GM21367 (cell line): ENCODE data around the gene PRKG1.
A peak's percentile ranks its signal among the peaks of the same experiment; 100 is the strongest.

Experiments used
- ATAC-seq: cut with Tn5 transposase; IDR thresholded peaks from one replicate; pipeline ENCODE4 v1.9.1; 2021; ENCODE audit not compliant: unreplicated experiment

PRKG1 gene

DNA sequence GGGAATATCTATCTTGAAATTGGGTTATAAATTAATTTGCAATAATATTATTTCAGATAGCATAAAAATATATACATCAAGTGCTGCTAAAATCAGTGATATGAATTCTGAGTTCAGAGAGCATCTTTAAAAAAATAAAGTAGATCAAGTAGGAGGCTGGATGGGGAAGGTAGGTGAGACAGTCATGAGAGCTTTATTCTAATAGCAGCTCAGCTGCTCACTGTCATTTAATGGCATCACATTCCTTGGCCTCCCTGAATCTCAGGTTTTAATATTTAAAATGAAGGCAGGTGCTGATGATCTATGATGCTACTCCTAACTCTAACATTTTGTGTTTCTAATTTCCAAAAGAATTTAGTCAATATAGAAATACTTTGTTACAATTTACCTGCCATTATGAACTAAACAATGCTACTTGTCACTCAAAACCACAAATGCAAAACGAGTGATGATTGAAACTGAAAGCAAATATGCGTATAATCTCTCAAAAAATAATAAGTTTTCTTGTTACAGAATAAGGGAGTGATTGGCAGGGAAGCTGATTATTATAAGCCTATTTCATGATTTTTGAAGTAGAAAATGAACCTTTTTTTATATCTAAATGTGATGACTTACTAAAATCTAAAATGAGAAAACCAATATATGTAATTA lies 772.7 kb downstream of the PRKG1 start:
- peak; percentile 52 for ATAC-seq

DNA sequence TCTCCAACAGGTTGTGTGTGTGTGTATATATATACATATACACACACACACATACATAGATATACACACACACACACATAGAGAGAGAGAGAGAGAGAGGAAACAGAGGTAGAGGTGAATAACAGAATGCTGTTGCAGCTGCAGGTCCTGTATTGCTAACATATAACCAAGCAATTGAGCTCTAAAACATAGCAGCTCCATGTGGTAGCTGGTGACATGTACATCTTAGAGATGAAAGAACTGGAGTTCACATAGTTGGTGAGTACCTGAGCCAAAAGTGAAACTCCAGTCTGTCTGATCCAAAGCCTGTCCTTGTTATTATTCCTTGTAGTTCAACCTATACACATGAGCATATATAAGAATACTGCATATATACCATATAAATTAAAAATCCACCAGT lies 778.0 kb downstream of the PRKG1 start:
- ATAC-seq: no peak

DNA sequence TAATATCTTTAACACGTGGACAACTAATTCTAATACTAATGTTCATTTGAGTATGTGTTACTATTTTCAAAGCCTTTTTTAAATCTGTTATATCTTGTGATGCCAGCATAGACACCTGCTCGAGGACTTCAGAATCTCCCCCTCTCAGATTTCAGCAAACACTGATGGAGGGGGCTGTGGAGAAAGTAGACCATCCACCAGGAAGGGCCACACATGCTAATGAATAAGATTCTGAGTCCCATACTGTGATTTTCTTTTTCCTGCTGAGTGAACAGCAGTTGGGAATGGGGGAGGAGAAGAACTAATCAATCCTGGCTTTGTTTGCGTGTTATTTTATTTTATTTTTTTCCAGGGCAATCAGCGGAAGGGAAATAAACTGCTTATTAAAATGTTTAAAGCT lies 783.0 kb downstream of the PRKG1 start:
- ATAC-seq: no peak

DNA sequence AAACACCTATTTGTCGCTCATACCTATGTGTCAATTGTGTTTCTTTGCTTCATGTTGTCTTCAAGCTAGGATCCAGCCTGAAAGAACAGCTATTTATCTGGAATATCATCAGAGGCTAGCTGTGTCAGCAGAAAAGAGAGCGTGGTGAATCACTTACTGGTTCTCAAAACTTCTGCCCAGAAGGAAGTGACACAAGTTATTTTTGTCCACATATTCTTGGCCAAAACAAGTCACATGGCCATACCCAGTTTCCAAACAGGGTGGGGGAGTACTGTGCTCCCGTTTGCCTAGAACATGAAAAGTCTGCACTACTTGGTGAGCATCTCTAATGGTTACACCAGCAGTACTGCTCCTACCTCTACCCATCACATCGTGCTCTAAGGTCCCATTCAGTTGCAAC lies 786.0 kb downstream of the PRKG1 start:
- peak; percentile 85 for ATAC-seq

DNA sequence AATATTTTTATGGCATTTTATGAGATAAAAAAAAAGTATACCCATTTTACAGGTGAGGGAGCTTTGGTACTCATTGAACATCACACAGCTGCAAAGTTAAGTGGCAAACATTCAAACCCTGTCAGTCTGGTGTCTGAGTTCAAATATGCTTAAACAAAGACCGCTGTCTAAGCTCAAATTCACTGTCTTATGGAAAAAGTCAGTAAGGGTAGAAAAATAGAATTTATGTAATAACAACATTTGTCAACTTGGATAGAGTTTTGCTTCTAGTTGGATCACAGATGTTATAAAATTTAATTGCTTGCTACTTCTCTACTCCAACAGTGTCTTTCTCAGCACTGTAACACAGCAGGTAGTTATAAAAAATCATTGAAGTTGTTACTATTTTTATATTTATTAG lies 786.8 kb downstream of the PRKG1 start:
- ATAC-seq: no peak

DNA sequence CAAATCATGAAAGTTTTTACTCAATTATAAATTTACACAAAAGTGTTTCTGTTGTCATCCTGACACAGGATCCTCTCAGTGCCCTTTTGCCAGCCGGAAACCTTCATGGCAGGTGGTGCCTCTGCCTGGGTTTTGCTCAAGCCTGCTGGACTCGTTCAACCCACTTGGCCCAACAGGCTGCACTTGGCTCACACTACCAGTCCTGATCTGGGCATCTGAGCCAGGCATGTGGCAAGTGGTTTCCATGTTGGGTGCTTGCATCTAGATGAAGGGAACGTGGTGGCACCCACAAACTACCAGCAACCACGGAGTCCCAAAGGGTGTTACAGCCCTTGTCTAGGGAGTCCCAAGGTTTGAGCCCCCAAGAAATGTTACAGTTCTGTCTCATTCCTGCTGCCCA lies 787.4 kb downstream of the PRKG1 start:
- no peak for ATAC-seq

DNA sequence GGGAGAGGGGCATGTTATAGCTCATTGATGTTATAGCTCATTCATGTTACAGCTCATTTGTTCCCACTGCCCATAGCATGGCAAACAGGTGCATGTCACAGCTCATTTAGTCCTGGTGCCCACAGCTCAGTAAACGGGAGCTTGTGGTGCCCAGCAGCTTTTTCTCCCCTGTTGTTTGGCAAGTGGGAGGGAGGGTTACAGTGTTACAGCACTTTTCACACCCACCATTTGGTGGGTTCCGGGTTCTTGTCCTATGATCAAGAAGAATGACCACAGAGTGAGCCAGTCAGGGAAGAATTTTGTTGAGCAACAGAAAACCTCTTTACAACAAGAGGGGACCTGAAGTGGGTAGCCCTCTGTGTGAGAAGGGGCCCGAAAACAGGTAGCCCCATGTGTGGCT lies 787.9 kb downstream of the PRKG1 start:
- no peak for ATAC-seq

DNA sequence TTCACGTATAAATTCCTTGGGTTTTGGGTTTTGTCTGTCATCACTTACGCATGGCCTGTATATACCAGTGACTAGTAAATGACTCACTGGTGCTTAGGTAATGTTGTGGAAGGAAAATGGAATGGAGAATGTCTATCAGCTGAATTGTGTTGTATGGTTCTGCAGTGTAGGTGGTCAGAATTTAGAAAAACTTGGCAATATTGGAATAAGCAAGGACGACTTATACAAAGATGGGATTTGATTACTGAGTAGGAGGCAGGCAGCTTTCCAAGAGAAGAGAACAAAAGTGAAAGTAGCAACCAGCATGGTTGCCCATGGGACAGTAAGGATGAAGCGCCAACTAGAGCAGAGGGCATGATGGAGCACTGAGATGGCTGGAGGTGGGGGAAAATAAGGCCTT lies 793.7 kb downstream of the PRKG1 start:
- ATAC-seq: no peak

DNA sequence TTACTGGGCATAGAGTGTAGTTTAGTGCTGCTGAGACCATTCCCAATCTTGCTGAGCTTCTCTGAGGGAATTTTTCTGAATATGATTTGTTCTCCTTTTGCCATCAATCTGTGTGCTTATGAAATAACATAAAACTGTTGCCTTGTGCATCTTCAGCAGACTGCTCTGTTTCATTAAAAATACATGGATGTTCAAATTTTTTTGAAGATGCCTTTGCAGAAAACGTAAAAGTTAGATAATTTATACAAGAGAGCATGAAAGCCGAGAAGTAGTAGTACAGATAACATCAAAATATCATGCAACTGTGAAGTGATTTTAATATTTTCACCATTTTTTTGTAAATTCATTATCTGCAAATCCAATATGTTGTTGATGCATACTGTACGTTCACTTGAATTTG lies 799.8 kb downstream of the PRKG1 start:
- ATAC-seq: no peak

DNA sequence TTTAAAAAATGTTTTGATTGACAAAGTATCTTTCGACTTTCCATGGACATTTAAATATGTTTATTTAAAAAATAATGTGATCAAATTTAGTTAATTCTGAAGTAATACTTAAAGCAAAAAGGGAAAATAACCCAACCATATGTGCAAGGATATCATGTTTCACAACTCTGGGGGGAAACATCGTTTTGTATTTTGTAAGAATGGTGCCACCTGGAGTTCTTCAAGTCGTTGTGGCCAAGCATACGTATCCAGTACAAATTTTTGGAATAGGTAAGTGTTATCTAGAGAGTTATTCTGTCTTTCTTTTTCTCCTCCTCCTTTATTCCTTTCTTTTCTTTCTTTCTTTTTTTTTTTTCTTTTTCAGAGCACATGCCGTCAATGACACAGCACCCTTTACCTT lies 801.3 kb downstream of the PRKG1 start:
- no peak for ATAC-seq

DNA sequence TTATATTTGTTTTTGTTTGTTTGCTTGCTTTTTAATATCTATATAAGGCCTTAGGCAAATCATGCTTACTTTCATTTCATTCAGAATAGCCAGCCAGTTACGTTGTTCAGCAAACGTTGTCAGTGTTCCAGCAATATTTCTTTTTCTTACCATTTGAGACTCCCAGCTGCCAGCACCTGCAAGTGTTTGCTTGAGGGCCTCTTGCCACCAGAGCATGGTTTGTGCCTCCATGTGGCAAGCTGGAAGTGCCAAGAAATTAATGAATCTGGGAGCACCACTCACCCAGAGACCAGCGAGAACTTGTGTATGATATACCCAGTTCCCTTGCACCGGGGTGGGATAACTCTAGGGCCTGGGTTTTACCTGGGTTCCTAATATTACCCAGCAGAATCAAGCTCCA lies 802.2 kb downstream of the PRKG1 start:
- ATAC-seq: no peak

DNA sequence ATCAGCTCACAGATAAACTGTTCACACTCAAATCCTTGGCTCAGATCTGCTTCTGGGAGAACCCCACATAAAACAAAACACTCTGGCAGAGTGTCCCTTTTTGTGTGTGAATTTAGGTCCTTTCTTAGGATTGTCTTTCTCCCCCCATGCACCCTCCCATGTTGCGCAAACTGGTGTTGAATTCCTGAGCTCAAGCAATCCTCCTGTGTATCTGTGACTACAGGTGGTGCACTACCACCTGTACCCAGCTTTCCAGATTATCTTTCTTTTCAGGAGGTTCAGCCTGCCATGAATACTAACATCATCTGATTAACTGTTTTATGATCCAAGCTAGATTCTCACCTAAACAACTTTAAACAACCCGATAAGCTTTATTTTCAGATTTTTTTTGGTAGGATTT lies 802.7 kb downstream of the PRKG1 start:
- ATAC-seq: no peak

DNA sequence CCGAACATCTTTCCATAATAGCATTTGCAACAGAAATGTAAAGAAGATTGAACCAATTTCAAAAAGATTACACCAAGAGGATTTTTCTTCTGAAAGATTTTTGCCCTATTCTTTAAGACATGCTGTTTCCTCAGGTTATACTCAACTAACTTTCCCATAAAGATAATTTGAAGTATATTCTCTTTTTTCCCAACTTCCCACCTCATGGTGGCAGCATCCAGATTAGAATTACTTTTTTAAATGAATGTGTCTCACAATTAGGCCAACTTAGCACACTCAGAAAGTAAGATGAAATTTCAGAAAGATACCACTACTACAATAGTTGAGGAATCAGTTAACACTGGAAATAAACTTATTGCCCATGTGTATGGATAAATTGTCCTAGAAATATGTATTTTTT lies 803.3 kb downstream of the PRKG1 start:
- no peak for ATAC-seq

DNA sequence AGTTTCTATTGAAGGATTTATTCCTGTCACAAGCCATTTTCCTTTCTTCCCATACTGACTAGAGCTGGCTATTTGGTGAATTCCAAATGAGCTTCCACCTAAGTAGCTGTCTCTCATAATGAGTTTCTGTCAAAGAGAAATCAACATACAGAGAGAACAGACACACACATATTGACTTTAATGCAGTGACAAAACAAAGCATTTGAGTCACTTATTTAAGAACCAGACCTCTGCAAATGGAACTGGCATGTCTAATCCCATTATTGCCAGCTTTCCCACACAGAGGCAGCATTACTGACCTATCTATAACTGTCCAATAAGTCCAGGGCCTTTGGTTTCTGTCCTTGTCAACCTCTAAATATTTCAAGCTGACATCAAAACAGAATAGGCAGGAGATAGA lies 804.4 kb downstream of the PRKG1 start:
- peak; percentile 6 for ATAC-seq

DNA sequence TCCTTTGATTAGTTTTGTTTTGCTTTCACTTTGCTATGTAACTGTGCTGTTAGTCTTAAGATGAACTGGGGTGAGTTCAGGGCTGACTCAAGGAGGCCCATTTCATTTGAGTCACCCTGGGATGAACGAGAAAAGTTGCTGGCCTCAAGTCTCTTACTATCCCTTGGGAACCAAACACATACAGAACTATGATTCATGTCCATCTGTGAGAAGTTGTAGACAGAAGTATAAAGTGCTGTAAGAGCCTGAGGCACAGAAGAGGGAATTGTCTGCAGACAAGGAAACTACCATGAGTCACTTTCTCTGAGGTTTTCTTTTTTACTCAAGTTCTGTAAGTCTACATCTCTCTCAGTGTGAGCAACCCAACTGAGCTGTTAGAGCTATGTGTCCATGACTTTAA lies 805.0 kb downstream of the PRKG1 start:
- peak; percentile 77 for ATAC-seq

DNA sequence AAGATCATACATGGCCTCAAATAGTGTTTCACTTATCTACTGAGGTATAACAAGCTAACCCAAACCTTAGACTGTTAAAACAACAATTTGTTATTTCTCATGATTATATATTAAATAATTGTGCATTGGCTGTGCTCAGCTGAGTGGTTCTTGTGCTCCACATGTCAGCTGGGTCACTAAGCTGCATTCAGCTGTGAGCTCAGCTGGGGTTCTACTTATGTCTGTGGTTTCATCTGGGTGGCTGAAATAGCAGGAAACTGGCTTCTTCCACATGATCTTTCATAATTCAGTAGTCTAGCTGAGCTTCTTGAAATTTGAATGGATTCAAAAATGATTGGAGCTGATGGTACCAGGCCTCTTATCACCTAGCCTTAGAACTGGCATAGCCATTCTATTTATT lies 806.9 kb downstream of the PRKG1 start:
- ATAC-seq: no peak

DNA sequence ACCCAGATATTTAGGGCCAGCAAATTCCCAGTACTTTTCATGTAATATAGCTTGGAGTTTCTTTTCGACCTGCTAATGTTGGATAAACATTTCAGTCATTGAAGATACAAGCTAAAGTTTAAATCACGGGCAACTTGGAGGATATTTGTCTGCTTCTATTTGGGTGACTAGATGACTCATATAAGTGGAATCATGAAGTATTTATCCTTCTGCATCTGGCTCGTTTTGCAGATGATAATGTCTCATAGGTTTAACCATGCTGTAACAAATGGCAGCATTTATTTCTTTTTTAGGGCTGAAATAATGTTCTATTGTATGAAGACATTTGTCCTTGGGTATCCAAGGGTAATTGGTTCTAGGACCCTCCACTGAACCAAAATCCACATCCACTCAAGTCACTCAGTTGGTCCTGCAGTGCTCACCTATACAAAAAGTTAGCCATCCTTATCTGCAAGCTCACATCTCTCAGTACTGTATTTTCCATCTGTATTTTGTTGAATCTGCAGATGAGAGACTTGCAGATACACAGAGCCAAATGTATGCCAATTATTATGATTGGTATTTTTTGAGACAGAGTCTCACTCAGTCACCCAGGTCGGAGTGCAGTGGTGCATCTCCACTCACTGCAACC lies 812.3 kb downstream of the PRKG1 start:
- no peak for ATAC-seq

DNA sequence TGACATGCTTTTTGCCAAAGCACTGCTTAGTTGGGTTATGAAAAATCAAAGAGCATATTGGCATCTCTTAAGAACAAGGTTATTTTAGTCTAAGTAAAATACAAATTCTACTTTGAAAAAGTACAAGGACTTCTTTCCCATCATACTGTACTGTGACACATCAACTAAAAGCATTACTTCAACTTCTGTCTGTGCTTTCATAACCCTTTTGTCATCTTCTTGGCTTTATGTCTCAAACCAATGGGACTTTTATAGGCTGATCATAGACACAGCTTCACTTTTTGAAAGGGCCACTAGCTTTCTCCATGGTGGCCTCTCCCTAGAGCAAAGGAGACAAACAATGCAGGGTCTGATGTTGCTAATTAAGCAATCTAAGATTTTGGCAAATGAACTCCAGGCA lies 814.0 kb downstream of the PRKG1 start:
- ATAC-seq: no peak

DNA sequence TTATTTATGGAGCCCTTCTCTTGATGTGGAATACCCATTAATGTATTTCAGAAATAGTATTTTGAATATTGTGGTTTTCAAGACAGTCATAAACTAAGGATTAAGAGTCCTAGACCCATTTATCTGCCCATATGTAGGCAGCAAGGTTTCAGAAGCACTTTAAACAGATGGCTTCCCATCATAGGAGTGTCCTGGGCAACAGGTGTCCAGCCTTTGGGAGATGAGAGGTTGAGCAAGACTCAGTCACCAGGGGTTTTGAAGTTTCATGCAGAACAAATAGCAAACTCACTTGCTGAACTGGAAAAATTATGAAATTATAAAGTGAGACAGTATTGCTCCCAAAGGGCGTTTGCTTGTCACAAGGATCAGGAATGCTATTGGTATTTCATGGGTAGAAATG lies 818.0 kb downstream of the PRKG1 start:
- ATAC-seq: no peak

DNA sequence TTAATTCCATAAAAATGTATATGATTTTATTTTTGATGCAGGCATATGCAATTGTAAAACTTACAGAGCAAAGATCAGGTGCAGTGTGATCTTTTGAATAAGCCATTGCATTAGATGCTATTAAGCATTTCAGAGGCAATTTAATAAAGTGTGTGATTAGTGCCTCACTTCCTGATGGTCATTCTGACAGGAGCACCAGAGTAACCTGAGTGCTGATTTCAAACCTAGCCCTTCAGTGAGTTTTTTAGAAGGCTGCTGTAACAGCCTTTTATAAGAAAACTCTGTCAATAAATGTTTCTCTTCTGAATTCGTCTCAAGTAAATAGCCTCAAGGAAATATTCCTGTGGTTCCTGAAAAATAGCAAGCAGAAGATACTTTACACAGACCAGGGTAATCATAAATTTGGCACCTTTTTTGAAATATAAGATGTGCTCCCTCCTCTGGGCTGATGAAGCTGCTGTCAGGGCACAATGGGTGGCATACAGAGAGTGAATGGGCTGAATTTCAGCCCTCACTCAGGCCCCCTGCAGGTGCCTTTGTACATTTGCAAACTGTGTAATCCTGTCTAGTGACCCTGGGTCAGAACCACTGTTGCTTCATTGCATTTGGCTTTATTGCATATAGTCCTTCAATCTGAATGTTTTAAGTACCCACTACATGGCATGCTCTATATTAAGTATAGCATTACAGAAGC lies 818.8 kb downstream of the PRKG1 start:
- peak; percentile 94 for ATAC-seq

DNA sequence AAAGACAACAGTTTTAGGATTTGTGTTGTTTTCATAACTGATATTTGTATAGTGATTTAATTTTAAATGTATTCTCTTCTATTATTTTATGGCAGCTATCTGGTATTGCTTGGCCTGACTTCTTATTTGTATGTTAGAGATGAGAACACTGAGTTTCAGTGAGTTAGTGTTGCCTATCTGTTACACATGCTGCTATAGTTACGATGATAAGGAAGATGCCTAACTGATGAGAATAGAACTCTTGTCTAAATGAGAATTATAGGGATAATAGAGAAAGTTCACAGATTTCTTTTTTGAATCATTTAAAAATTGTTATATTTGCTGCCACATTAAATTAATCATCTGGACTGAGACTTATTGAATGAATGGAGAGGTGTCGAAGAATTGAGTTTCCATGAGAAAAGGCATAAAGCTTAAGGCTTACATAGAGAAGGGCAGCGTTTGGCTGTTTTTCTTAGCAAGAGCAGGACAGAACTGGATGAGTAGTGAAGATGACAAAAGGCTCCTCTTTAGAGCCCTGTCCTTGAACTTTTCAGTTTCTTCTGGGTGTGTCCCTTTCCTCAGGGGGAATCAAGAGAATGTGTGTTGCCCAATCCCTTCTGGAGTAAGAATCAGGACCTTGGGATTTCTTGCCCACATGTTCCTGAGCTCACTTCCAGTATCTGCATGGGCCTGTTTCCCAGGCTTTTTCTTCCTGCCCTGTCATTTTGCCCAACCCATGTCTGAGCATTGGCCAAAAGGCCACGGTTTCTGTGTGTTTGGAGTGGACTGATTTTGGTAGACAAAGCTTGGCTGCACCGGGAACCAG lies 820.7 kb downstream of the PRKG1 start:
- ATAC-seq: no peak

DNA sequence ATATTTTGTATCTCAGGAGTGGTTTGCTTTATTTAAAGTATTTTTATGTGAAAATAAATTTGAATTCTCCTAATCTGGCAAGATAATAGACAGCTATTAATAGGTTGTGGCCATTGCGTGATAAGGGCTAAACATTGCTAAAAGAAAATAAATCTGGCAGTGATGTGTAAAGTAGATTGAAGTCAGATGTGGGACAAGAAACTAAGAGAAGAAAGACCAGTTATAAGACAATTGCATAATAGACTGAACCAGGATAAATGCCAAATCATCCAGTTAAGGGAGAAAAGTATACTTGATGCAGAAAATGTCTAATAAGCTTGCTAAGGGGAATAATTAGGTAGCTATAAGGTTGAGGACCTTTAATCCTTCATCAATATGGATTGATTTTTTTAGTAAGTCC lies 822.6 kb downstream of the PRKG1 start:
- no peak for ATAC-seq
